HepG2 (cell line): ENCODE measurements around the gene OR2S2. TPM values are rescaled to one million over a fixed set of nuclear protein-coding genes. Genes with fewer than 3 reads are reported as not detected.

Source experiments
- ATAC-seq: fragments of 200-7000 bp; cut with Tn5 transposase; 3 replicates; pipeline ENCODE4 v1.9.1; 2020; ENCODE audit warnings: mild to moderate bottlenecking, moderate library complexity
- BruUV-seq: library from RNA; stranded (reverse); fragments of 400-500 nt; replicated peaks from 2 replicates; lab custom pipeline; 2021; lab: Mats Ljungman, UMichigan
- CTCF ChIA-PET: fragments of 300-600 bp; formaldehyde crosslinking; extraction: SDS; loops from one replicate; lab custom pipeline; 2021; ENCODE audit warnings: low total read pairs, inconsistent platforms, low intra/inter-chr PET ratio; lab: Yijun Ruan, JAX
- POLR2A ChIA-PET: fragments of 350-600 bp; sonication (Branson Sonifier 250); formaldehyde crosslinking; loops from one replicate; lab custom pipeline; 2020; ENCODE audit warnings: antibody characterized with exemption, inconsistent platforms; lab: Yijun Ruan, JAX
- DNase-seq: peaks from one replicate; pipeline ENCODE4 v3.0.0-alpha.2; 2015; ENCODE audit warnings: low spot score
- FAIRE-seq: peaks from 3 replicates; lab custom pipeline; 2011; peaks lifted over from hg19 to GRCh38; lab: Jason Lieb, UNC
- H2AFZ ChIP-seq: one replicate; pipeline ENCODE4 v1.6.1; 2011; ENCODE audit warnings: low read length, inconsistent platforms
- H3K27ac ChIP-seq: fragments of 300-600 bp; 3 replicates; pipeline ENCODE4 v1.8.0; 2011; ENCODE audit warnings: mixed run types, mild to moderate bottlenecking, mixed read lengths, low read length, inconsistent platforms; ENCODE audit not compliant: insufficient read depth; ENCODE audit errors: extremely low read length
- H3K27me3 ChIP-seq, 2 experiments: fragments of 200-600 bp in 1 of 2; 2 replicates in 1 of 2; 3 replicates in 1 of 2; pipeline versions ENCODE4 v1.6.0 to v1.8.0; 2011; ENCODE audit warnings: low read length in 2 of 2, mild to moderate bottlenecking in 2 of 2, moderate library complexity in 2 of 2, inconsistent platforms in 1 of 2; ENCODE audit not compliant: insufficient read depth in 2 of 2, control insufficient read depth in 1 of 2
- H3K36me3 ChIP-seq, 2 experiments: fragments of 200-600 bp in 1 of 2; replicated peaks in 1 of 2; 2 replicates in 1 of 2; 3 replicates in 1 of 2; pipeline versions ENCODE4 v1.5.1 to v1.8.0; 2011; ENCODE audit warnings: low read length in 2 of 2, inconsistent platforms in 1 of 2; ENCODE audit not compliant: insufficient read depth in 2 of 2, control insufficient read depth in 1 of 2
- H3K4me1 ChIP-seq: 2 replicates; pipeline ENCODE4 v1.5.1; 2012; ENCODE audit warnings: low read length, inconsistent platforms; ENCODE audit not compliant: insufficient read depth
- H3K4me2 ChIP-seq: 2 replicates; pipeline ENCODE4 v1.6.0; 2011; ENCODE audit warnings: low read depth, low read length, inconsistent platforms
- H3K4me3 ChIP-seq, 3 experiments: fragments of 200-600 bp in 1 of 3; sonication (generic), shearing (Covaris generic) in 1 of 3; replicated peaks in 1 of 3; 2 replicates each; pipeline ENCODE4 v1.5.1; 2011 to 2016; ENCODE audit warnings: low read length in 3 of 3, inconsistent platforms in 2 of 3, low read depth in 2 of 3, mild to moderate bottlenecking in 2 of 3, control low read depth in 1 of 3, mixed read lengths in 1 of 3; ENCODE audit not compliant: insufficient read depth in 1 of 3
- H3K79me2 ChIP-seq: one replicate; pipeline ENCODE4 v1.6.1; 2011; ENCODE audit warnings: low read length, inconsistent platforms; ENCODE audit not compliant: insufficient read depth
- H3K9ac ChIP-seq: 2 replicates; pipeline ENCODE4 v1.6.0; 2011; ENCODE audit warnings: mild to moderate bottlenecking, low read depth, low read length, inconsistent platforms; ENCODE audit not compliant: insufficient read depth
- H3K9me3 ChIP-seq: 2 replicates; pipeline ENCODE4 v1.5.1; 2012; ENCODE audit warnings: mild to moderate bottlenecking, low read length
- H4K20me1 ChIP-seq: 2 replicates; pipeline ENCODE4 v1.6.0; 2011; ENCODE audit warnings: inconsistent platforms, mild to moderate bottlenecking, low read length, moderate library complexity; ENCODE audit not compliant: insufficient read depth
- AHR ChIP-seq: IDR thresholded peaks from 2 replicates; pipeline ENCODE4 v1.6.1; 2018; ENCODE audit warnings: missing genetic modification reagents, missing compliant biosample characterization
- ATM ChIP-seq: fragments of 450-650 bp; IDR thresholded peaks from 2 replicates; pipeline ENCODE4 v1.7.1; 2017; ENCODE audit warnings: mild to moderate bottlenecking, borderline replicate concordance
- CCDC6 ChIP-seq: sonication (generic); formaldehyde crosslinking; IDR thresholded peaks from 2 replicates; pipeline ENCODE4 v1.8.1; 2022; ENCODE audit warnings: mild to moderate bottlenecking, missing genetic modification reagents, moderate library complexity
- HIVEP1 ChIP-seq: sonication (generic); formaldehyde crosslinking; IDR thresholded peaks from 2 replicates; pipeline ENCODE4 v1.4.0; 2020; ENCODE audit warnings: mild to moderate bottlenecking, missing genetic modification reagents
- MAF1 ChIP-seq: sonication (generic); formaldehyde crosslinking; IDR thresholded peaks from 2 replicates; pipeline ENCODE4 v1.5.0; 2020; ENCODE audit warnings: missing genetic modification reagents, borderline replicate concordance
- MIER2 ChIP-seq: IDR thresholded peaks from 2 replicates; pipeline ENCODE4 v1.6.1; 2016; ENCODE audit warnings: missing biosample characterization, missing genetic modification reagents
- SNAPC4 ChIP-seq: sonication (generic); formaldehyde crosslinking; IDR thresholded peaks from 2 replicates; pipeline ENCODE4 v1.4.0; 2020; ENCODE audit warnings: mild to moderate bottlenecking, missing genetic modification reagents
- ZSCAN29 ChIP-seq: sonication (generic); formaldehyde crosslinking; conservative IDR thresholded peaks from 2 replicates; pipeline ENCODE4 v1.4.0; 2020; ENCODE audit warnings: mild to moderate bottlenecking, missing genetic modification reagents
- WGBS: methylation state at CpG from one replicate; pipeline ENCODE4 v1.1.6; 2017; ENCODE audit warnings: low lambda C conversion rate; 5-methylcytosine and 5-hydroxymethylcytosine counted together
- in situ Hi-C: cut with HindIII; loops from 2 replicates; pipeline ENCODE4 v1.10.0; 2017; ENCODE audit warnings: low pct_unique_long_range_greater_than_20kb; ENCODE audit not compliant: extremely low pct_ligation_motif_present
- intact Hi-C: fragments of 100-400 bp; cut with micrococcal nuclease; formaldehyde crosslinking; loops from one replicate; pipeline ENCODE4 v1.10.0; 2022; ENCODE audit not compliant: unreplicated experiment
- polyA plus RNA-seq, 8 experiments: library from polyadenylated mRNA; depleted of rRNA in 3 of 8; stranded (reverse) in 7 of 8; unstranded in 1 of 8; fragments of >200 nt; fragmentation: Illumina TruSeq in 4 of 8; extraction: Trizol in 4 of 8; gene quantifications; 2 replicates each; pipeline versions ENCODE4 v1.2.1 to v1.2.3, GENCODE V29; 2011 to 2016; ENCODE audit warnings: low read depth in 4 of 8, missing spikeins in 1 of 8, mixed read lengths in 1 of 8; ENCODE audit not compliant: insufficient read depth in 1 of 8
- total RNA-seq, 5 experiments: library from RNA; depleted of rRNA; stranded (reverse); fragments of >200 nt; fragmentation: Illumina TruSeq; extraction: Trizol; gene quantifications; 2 replicates each; pipeline ENCODE4 v1.2.3, GENCODE V29; 2016; ENCODE audit warnings: low read depth in 1 of 5
- TF ChIP-seq, protein P1 (sequence below), 2 experiments: sonication (generic) in 1 of 2; formaldehyde crosslinking in 1 of 2; IDR thresholded peaks; 2 replicates each; pipeline versions ENCODE4 v1.4.0 to v1.6.1; 2016 to 2020; ENCODE audit warnings: borderline replicate concordance in 1 of 2, low read depth in 1 of 2, mild to moderate bottlenecking in 1 of 2, missing genetic modification reagents in 1 of 2
- TF ChIP-seq, protein P2 (sequence below): sonication (generic); formaldehyde crosslinking; IDR thresholded peaks from 2 replicates; pipeline ENCODE4 v1.4.0; 2020; ENCODE audit warnings: low read depth, mild to moderate bottlenecking, missing genetic modification reagents
- TF ChIP-seq, protein P3 (sequence below): conservative IDR thresholded peaks from 2 replicates; pipeline ENCODE4 v1.6.1; 2018; ENCODE audit warnings: missing genetic modification reagents

Gene OR2S2
- total and polyA plus RNA-seq, 2 of the 13 experiments (the other 11 are each of a cell fraction or from before 2014, with no cell fraction given) = not detected

DNA sequence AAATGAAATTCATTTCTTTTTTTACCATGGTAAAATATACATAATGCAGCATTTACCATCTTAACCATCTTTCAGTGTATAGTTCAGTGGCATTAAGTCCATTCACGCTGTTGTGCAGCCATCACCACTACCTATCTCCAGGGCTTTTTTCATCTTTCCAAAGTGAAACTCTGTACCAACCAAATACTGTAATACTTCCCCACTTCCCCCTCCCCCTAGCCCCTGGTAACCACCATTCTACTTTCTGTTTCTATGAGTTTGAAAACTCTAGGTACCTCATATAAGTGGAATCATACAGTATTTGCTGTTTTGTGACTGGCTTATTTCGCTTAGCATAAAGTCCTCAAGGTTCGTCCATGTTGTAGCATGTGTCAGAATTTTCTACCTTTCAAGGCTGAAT, 25.2 kb downstream of the OR2S2 start (continued):
- TF ChIP-seq, protein P1, sequence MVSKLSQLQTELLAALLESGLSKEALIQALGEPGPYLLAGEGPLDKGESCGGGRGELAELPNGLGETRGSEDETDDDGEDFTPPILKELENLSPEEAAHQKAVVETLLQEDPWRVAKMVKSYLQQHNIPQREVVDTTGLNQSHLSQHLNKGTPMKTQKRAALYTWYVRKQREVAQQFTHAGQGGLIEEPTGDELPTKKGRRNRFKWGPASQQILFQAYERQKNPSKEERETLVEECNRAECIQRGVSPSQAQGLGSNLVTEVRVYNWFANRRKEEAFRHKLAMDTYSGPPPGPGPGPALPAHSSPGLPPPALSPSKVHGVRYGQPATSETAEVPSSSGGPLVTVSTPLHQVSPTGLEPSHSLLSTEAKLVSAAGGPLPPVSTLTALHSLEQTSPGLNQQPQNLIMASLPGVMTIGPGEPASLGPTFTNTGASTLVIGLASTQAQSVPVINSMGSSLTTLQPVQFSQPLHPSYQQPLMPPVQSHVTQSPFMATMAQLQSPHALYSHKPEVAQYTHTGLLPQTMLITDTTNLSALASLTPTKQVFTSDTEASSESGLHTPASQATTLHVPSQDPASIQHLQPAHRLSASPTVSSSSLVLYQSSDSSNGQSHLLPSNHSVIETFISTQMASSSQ (IDR thresholded peaks at IDR 0.05; ENCODE audit: low read depth) = no peak
- TF ChIP-seq, protein P1 (CRISPR knock-in tag; IDR thresholded peaks at IDR 0.05; ENCODE audit: borderline replicate concordance) = no peak
- TF ChIP-seq, all 625 proteins: peak for 0

DNA sequence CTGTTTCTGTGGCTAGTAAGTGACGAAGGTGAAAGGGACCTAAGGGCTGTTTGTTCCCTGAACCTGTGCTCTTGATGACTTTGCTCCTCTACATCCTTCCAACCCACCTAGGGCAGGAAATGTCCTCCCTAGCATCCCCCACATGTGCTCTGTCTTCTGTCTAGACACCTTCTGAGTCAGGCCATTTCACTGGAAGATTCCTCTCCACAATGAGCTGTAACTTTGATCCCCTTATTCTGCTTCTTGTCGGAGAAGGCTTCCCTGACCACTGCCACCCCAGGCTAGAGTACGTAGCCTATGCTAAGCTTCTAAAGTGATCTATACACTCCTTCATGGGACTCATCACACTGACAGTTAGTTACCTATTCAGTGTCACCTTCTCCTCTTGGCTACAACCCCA, 27.0 kb downstream of the OR2S2 start:
- Histone ChIP-seq H3K9ac (no peak overlapping the region), H3K4me2 (no peak overlapping the region), H3K4me3 (no peak overlapping the region), H2AFZ (no peak overlapping the region), H3K27me3 (no peaks in the 10 kb centered on the region), H3K36me3 (no peaks in the 10 kb centered on the region), H3K4me1 (peaks cover 7% of the 10 kb centered on the region), H3K27ac (no peak overlapping the region), H3K79me2 (no peaks in the 10 kb centered on the region), H4K20me1 (no peaks in the 10 kb centered on the region), H3K9me3 (no peaks in the 10 kb centered on the region)
- ATAC-seq = no peak
- no peak for DNase-seq
- no peak for FAIRE-seq
- BruUV-seq = no TSS peak
- intact Hi-C loops (no loop called here), in situ Hi-C loops (no loop called here)
- ChIA-PET POLR2A (no interaction called here), CTCF (no interaction called here)
- WGBS = 67% methylated on average over 3 of the region's 3 CpGs
- no peak for TF ChIP-seq ZSCAN29 (CRISPR knock-in tag)
- no peak for TF ChIP-seq MIER2
- no peak for TF ChIP-seq AHR (CRISPR knock-in tag)
- TF ChIP-seq, protein P2, sequence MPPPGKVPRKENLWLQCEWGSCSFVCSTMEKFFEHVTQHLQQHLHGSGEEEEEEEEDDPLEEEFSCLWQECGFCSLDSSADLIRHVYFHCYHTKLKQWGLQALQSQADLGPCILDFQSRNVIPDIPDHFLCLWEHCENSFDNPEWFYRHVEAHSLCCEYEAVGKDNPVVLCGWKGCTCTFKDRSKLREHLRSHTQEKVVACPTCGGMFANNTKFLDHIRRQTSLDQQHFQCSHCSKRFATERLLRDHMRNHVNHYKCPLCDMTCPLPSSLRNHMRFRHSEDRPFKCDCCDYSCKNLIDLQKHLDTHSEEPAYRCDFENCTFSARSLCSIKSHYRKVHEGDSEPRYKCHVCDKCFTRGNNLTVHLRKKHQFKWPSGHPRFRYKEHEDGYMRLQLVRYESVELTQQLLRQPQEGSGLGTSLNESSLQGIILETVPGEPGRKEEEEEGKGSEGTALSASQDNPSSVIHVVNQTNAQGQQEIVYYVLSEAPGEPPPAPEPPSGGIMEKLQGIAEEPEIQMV (CRISPR knock-in tag) = no peak
- TF ChIP-seq CCDC6 = no peak
- TF ChIP-seq HIVEP1 = no peak
- TF ChIP-seq SNAPC4 (CRISPR knock-in tag) = no peak
- no peak for TF ChIP-seq MAF1
- TF ChIP-seq, protein P3, sequence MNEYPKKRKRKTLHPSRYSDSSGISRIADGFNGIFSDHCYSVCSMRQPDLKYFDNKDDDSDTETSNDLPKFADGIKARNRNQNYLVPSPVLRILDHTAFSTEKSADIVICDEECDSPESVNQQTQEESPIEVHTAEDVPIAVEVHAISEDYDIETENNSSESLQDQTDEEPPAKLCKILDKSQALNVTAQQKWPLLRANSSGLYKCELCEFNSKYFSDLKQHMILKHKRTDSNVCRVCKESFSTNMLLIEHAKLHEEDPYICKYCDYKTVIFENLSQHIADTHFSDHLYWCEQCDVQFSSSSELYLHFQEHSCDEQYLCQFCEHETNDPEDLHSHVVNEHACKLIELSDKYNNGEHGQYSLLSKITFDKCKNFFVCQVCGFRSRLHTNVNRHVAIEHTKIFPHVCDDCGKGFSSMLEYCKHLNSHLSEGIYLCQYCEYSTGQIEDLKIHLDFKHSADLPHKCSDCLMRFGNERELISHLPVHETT (CRISPR knock-in tag) = no peak
- TF ChIP-seq ATM = no peak
